Spleen (tissue), 11 donors: ENCODE data around the gene RNLS. TPM values are rescaled to one million over a fixed set of nuclear protein-coding genes. Genes with fewer than 3 reads are reported as not detected.

Source experiments
- DNase-seq: peaks from one replicate; pipeline ENCODE4 v3.0.0-alpha.2; 2020
- H3K27ac ChIP-seq, 8 donors: fragments of 200-600 bp; sonication (generic) in 7 of 8; 1 replicate in 4 of 8; 2 replicates in 4 of 8; pipeline versions ENCODE4 v1.5.0 to v1.8.0; 2016 to 2021; ENCODE audit warnings: inconsistent platforms in 4 of 8, mild to moderate bottlenecking in 4 of 8, moderate library complexity in 1 of 8
- H3K27me3 ChIP-seq, 7 donors: fragments of 200-600 bp; sonication (generic) in 6 of 7; replicated peaks in 1 of 7; 1 replicate in 4 of 7; 2 replicates in 3 of 7; pipeline versions ENCODE4 v1.5.0 to v1.8.0; 2016 to 2021; ENCODE audit warnings: inconsistent platforms in 3 of 7, mild to moderate bottlenecking in 1 of 7
- H3K36me3 ChIP-seq, 6 donors: fragments of 200-600 bp; sonication (generic) in 5 of 6; 1 replicate in 4 of 6; 2 replicates in 2 of 6; pipeline versions ENCODE4 v1.5.0 to v1.8.0; 2016 to 2021; ENCODE audit warnings: inconsistent platforms in 2 of 6
- H3K4me1 ChIP-seq, 6 donors: fragments of 200-600 bp; sonication (generic) in 5 of 6; 1 replicate in 3 of 6; 2 replicates in 3 of 6; pipeline versions ENCODE4 v1.5.0 to v1.8.0; 2016 to 2021; ENCODE audit warnings: inconsistent platforms in 3 of 6
- H3K4me3 ChIP-seq, 8 donors: fragments of 200-600 bp; sonication (generic) in 7 of 8; 1 replicate in 4 of 8; 2 replicates in 4 of 8; pipeline versions ENCODE4 v1.5.0 to v1.8.0; 2016 to 2021; ENCODE audit warnings: inconsistent platforms in 4 of 8, mild to moderate bottlenecking in 4 of 8, moderate library complexity in 2 of 8
- H3K9me3 ChIP-seq, 8 donors: fragments of 200-600 bp; sonication (generic) in 7 of 8; 1 replicate in 4 of 8; 2 replicates in 4 of 8; pipeline versions ENCODE4 v1.5.0 to v1.8.0; 2016 to 2021; ENCODE audit warnings: inconsistent platforms in 4 of 8
- CTCF ChIP-seq, 11 experiments: fragments of 200-600 bp in 7 of 11; fragments of 450-650 bp in 4 of 11; sonication (generic) in 4 of 11; IDR thresholded peaks in 8 of 11; conservative IDR thresholded peaks in 3 of 11; 1 replicate in 7 of 11; 2 replicates in 4 of 11; pipeline versions ENCODE4 v1.4.0 to v1.8.0; 2016 to 2021; ENCODE audit warnings: antibody characterized with exemption in 11 of 11, inconsistent platforms in 4 of 11, mild to moderate bottlenecking in 1 of 11
- POLR2A ChIP-seq, 3 donors: fragments of 450-650 bp; IDR thresholded peaks; one replicate each; pipeline ENCODE4 v1.5.1; 2017; ENCODE audit warnings: antibody characterized with exemption in 3 of 3, mild to moderate bottlenecking in 1 of 3
- POLR2AphosphoS5 ChIP-seq, 3 donors: sonication (generic); formaldehyde crosslinking; IDR thresholded peaks; one replicate each; pipeline ENCODE4 v1.5.1; 2017; ENCODE audit warnings: antibody characterized with exemption in 3 of 3
- WGBS, 5 donors: extraction: QIAGEN DNeasy Blood & Tissue Kit in 3 of 5; methylation state at CpG; one replicate each; pipeline versions ENCODE4 v1.1.5 to v1.1.7; 2013 to 2018; 5-methylcytosine and 5-hydroxymethylcytosine counted together
- intact Hi-C: fragments of 100-400 bp; cut with DNase I; formaldehyde crosslinking; loops from one replicate; pipeline ENCODE4 v1.15.0; 2023; ENCODE audit warnings: low total_unique reads
- polyA plus RNA-seq, 3 donors: library from polyadenylated mRNA; stranded (reverse); fragments of 200-250 nt; gene quantifications; one replicate each; pipeline ENCODE4 v1.2.1, GENCODE V29; 2013
- total RNA-seq, 7 donors: library from RNA; depleted of rRNA in 3 of 7; stranded (reverse); fragments of >200 nt in 3 of 7; fragmentation: NEBNext Ultra II Directional in 4 of 7; extraction: Animal tissue kit (Norgen Biotek cat#: 25700) in 4 of 7; gene quantifications; one replicate each; pipeline versions ENCODE4 v1.1.0 to v1.2.1, GENCODE V29; 2016 to 2021
- donor health status: healthy with polysubstance abuse.
- donor health status: DM: no; HTN: no; CAD: no; lungs with moderate emphysema.
- donor health status: DM: no; HTN: no; CAD: no.
- donor health status: Bipolar disorder and iron deficiency.
- donor health status: healthy.
- donor health status: DM: no; HTN: no; CAD: no.
- donor health status: DM: yes; HTN: yes; CAD: no.

Gene RNLS
- total and polyA plus RNA-seq, 10 donors, result 4.5 to 28.8 (median 8.5) TPM

DNA sequence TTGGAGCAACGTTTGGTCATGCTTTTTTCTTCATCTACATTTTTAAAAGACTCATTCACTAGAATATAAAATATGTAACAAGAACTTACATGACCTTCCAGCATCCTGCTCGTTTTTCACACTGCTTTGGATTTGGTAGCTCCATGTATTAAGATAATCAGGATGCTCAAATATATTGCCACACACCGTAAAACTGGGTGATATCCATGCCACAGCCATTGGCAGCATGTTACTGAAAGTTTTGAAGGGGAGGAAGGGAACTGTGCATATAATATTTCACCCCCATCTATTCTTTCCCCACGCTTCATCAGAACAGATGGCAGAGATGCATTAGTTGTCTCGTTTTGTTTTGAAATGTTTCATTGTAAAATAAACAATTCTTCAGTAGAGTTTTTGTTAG lies 158.2 kb downstream of the RNLS start:
- Histone ChIP-seq H3K9me3 (no peaks in the 10 kb centered on the region), H3K27me3 (no peaks in the 10 kb centered on the region), H3K36me3 (no peaks in the 10 kb centered on the region), H3K4me3 (no peak overlapping the region), H3K4me1 (no peaks in the 10 kb centered on the region), H3K27ac (no peak overlapping the region)
- intact Hi-C loops, result no loop called here
- 69 to 88% (median 79%) methylated on average over 5 of the region's 5 CpGs for WGBS, 5 donors
- no peak for DNase-seq
- TF ChIP-seq CTCF (IDR thresholded peaks at IDR 0.05 in 8 of 11, conservative IDR thresholded peaks at IDR 0.05 in 3 of 11) (no peak), POLR2AphosphoS5 (IDR thresholded peaks at IDR 0.05) (no peak), POLR2A (IDR thresholded peaks at IDR 0.05) (no peak)

DNA sequence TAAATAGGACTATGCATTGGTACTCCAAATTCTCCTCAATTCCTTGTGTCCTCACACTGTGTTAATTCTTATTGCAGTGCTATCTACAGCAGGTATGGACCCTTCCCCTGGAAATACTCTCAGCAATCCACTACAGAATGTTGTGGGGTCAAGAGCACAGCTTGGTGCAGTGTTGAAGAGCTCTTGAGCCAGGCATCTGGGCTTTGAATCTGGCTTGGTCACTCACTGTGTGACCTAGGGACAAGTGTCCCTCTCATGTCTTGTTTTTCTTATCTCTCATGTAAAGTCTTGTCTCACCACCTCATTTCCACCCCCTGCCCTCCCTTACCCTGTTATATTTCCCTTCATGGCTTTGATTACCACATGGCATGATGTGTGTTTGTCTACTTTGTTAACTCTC lies 159.4 kb downstream of the RNLS start:
- Histone ChIP-seq H3K4me1 (no peaks in the 10 kb centered on the region), H3K4me3 (no peak overlapping the region), H3K27ac (no peak overlapping the region), H3K36me3 (no peaks in the 10 kb centered on the region), H3K27me3 (no peaks in the 10 kb centered on the region), H3K9me3 (no peaks in the 10 kb centered on the region)
- DNase-seq, result no peak
- intact Hi-C loops, result no loop called here
- TF ChIP-seq POLR2AphosphoS5 (IDR thresholded peaks at IDR 0.05), result no peak
- TF ChIP-seq POLR2A (IDR thresholded peaks at IDR 0.05), result no peak
- no peak for TF ChIP-seq CTCF (IDR thresholded peaks at IDR 0.05 in 8 of 11, conservative IDR thresholded peaks at IDR 0.05 in 3 of 11)

GRCh38 chr10:88421590-88421989 lies 161.5 kb downstream of the RNLS start:
- WGBS, 5 donors, result 93 to 96% (median 95%) methylated on average over 4 of the region's 4 CpGs
- H3K27ac ChIP-seq, result no peak overlapping the region
- no peaks in the 10 kb centered on the region for H3K36me3 ChIP-seq
- intact Hi-C loops, result no loop called here
- no peak overlapping the region for H3K4me3 ChIP-seq
- no peak for DNase-seq
- H3K27me3 ChIP-seq, result no peaks in the 10 kb centered on the region
- H3K9me3 ChIP-seq, result no peaks in the 10 kb centered on the region
- TF ChIP-seq CTCF (IDR thresholded peaks at IDR 0.05 in 8 of 11, conservative IDR thresholded peaks at IDR 0.05 in 3 of 11) (no peak), POLR2AphosphoS5 (IDR thresholded peaks at IDR 0.05) (no peak), POLR2A (IDR thresholded peaks at IDR 0.05) (no peak)
- no peaks in the 10 kb centered on the region for H3K4me1 ChIP-seq

GRCh38 chr10:88418871-88419270 lies 164.2 kb downstream of the RNLS start:
- H3K4me3 ChIP-seq, result no peak overlapping the region
- H3K4me1 ChIP-seq, result peaks cover 0 to under 1% (median 0%) of the 10 kb centered on the region in 6 donors
- no peak overlapping the region for H3K27ac ChIP-seq
- TF ChIP-seq CTCF (IDR thresholded peaks at IDR 0.05 in 8 of 11, conservative IDR thresholded peaks at IDR 0.05 in 3 of 11), result no peak
- no peak for TF ChIP-seq POLR2A (IDR thresholded peaks at IDR 0.05)
- no peak for TF ChIP-seq POLR2AphosphoS5 (IDR thresholded peaks at IDR 0.05)
- 93 to 100% (median 97%) methylated on average over 1 of the region's 1 CpG for WGBS, 5 donors
- intact Hi-C loops, result no loop called here
- H3K9me3 ChIP-seq, result no peaks in the 10 kb centered on the region
- no peak for DNase-seq
- no peaks in the 10 kb centered on the region for H3K36me3 ChIP-seq
- H3K27me3 ChIP-seq, result no peaks in the 10 kb centered on the region
